ENCODE measurements around the gene GUCY1A2. TPM values are rescaled to one million over a fixed set of nuclear protein-coding genes. Genes with fewer than 3 reads are reported as not detected.

The GUCY1A2 gene
- total RNA-seq, 4 donors from 2014 or later: 2.4 to 17.0 (median 9.9) TPM

DNA sequence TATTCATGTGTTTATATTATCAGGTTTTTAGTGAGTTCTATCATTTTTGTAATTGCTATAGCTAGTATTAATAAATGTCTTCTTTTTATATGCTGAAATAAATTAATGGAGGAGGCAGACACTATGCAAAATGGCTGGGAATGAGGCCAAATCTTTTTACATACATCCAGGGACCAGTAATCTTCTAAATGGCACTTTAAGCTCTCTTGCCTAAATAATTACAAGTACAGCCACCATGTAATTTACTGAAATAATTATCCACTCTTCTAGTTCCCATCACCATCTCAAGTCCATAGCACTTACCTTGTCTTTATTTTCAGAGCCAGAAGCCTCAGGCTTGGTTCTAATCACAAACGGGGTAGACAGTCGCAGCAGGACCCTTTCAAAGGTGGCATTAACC is 79.1 kb downstream of the GUCY1A2 start:
- TF ChIP-seq, protein P1, sequence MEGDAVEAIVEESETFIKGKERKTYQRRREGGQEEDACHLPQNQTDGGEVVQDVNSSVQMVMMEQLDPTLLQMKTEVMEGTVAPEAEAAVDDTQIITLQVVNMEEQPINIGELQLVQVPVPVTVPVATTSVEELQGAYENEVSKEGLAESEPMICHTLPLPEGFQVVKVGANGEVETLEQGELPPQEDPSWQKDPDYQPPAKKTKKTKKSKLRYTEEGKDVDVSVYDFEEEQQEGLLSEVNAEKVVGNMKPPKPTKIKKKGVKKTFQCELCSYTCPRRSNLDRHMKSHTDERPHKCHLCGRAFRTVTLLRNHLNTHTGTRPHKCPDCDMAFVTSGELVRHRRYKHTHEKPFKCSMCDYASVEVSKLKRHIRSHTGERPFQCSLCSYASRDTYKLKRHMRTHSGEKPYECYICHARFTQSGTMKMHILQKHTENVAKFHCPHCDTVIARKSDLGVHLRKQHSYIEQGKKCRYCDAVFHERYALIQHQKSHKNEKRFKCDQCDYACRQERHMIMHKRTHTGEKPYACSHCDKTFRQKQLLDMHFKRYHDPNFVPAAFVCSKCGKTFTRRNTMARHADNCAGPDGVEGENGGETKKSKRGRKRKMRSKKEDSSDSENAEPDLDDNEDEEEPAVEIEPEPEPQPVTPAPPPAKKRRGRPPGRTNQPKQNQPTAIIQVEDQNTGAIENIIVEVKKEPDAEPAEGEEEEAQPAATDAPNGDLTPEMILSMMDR (IDR thresholded peaks at IDR 0.05; ENCODE audit: low read depth): no peak

DNA sequence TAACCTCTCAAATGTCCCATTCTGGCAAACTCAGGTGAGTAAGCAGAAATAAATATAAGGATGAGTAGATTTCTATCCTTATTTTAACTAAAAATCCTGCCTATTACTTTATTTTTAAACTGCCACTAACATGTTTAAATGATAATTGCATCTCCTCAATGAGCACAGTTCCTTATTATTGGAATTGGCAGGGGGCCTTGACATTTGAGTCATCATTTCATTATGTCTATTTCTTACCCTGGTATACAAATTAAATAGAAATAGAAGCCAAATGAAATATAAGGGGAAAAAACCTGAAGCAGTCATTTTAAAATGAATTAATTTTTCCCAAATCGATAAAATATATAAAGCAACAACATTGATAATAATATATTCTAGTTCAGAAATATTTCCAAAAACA is 81.2 kb downstream of the GUCY1A2 start:
- TF ChIP-seq, protein P1 (IDR thresholded peaks at IDR 0.05; ENCODE audit: low read depth): no peak

DNA sequence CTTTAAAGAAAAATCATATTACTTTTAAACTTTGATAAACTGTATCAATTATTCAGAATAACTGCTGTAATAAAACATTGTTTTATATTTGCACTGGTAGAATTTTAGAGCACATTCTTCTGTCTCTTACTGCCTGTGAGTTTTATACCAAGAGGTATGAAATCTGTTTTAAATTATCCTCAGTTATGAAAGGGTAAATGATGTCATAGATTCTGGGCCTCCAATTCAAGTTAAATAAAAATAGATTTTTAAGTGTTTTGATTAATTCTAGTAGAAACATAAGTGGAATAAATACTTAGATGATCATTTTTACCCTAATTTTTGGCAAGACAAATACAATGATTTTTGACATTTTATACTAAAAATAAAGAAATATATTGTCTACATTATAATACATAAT is 93.0 kb downstream of the GUCY1A2 start:
- TF ChIP-seq, protein P1 (IDR thresholded peaks at IDR 0.05; ENCODE audit: low read depth): no peak

DNA sequence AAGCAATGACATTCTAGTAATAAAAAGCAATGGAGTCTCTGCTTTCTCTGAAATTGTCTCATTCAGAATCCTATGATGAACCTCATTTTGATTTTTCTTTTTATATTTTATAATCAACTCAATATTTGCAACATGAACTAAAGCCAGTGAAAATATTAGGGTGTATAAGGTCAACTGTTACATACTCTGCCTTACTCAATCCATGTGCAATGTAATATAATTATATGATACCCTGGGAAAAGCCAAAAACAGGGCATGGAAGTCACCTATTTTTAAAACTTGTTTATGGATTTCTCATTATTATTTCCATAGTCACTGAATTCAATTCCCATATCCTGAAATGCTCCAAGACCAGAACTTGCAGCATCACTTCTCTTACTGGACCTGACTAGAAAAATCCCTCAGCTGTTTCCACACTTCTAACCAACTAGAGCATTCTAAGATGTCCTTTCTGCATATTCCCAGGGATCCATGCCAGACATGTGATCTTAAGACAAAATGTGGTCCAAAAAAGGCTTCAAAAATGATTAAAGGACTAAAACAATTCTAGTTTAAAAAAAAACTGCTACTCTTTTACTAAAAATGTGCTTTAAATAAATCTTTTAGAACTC is 97.3 kb downstream of the GUCY1A2 start:
- TF ChIP-seq, protein P1 (IDR thresholded peaks at IDR 0.05; ENCODE audit: low read depth): no peak

DNA sequence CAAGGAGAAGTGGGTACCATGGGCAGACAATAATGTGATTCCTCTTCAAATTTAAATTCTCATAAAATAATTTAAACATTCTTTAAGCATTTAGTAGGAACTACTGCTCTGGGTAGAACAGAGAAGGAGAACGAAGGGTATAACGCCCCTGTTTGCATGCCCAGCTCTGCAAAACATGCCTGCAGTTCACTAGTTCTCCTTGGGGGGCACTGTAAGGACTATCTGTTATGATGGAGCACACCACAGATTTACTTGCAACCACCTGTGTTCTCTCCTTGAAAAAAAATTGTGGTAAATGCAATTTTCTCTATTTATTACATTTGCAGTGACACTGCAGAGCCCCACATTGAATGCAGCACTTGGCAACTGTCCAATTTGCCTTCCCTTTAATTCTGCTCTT is 100.3 kb downstream of the GUCY1A2 start:
- TF ChIP-seq, protein P1 (IDR thresholded peaks at IDR 0.05; ENCODE audit: low read depth): no peak

DNA sequence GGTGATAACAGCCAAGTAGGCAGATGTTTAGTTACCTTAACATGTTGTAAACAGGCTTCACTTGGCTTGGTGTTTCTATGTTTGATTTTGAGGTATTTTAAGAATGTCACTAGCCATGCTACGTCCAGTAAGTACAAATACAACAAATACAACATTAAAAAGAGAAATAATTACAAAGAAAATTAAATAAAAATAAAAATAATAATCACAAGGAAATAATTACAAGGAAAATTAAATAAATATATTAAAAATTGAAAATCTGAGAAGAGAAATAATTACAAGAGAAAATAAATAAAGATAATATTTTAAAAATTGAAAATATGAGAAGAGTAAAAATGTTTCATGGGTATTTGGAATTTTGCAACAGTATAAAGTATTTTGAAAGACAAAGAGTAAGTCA is 103.9 kb downstream of the GUCY1A2 start:
- TF ChIP-seq, protein P1 (IDR thresholded peaks at IDR 0.05; ENCODE audit: low read depth): no peak

DNA sequence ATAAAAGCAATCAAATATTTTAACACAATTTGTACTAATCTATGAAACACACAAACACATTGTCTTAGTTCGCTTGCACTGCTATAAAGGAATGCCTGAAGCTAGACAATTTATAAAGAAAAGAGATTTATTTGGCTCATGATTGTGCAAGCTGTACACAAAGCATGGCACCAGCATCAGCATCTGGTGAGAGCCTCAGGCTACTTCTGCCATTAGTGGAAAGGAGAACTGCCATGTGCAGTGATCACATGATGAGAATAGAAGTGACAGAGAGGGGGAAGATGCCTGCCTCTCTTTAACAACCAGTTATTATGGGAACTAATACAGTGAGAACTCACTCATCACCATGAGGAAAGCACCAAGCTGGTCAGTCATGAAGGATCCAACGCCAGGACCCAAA is 105.1 kb downstream of the GUCY1A2 start:
- TF ChIP-seq, protein P1 (IDR thresholded peaks at IDR 0.05; ENCODE audit: low read depth): no peak
